ENCODE data around the gene DCAF10.
A peak's percentile ranks its signal among the peaks of the same experiment; 100 is the strongest.
"Not testable (repeated sequence)": the region's sequence is repeated elsewhere in the genome, so short reads cannot be mapped to it uniquely, and the experiment has no call there.

DCAF10 gene

DNA sequence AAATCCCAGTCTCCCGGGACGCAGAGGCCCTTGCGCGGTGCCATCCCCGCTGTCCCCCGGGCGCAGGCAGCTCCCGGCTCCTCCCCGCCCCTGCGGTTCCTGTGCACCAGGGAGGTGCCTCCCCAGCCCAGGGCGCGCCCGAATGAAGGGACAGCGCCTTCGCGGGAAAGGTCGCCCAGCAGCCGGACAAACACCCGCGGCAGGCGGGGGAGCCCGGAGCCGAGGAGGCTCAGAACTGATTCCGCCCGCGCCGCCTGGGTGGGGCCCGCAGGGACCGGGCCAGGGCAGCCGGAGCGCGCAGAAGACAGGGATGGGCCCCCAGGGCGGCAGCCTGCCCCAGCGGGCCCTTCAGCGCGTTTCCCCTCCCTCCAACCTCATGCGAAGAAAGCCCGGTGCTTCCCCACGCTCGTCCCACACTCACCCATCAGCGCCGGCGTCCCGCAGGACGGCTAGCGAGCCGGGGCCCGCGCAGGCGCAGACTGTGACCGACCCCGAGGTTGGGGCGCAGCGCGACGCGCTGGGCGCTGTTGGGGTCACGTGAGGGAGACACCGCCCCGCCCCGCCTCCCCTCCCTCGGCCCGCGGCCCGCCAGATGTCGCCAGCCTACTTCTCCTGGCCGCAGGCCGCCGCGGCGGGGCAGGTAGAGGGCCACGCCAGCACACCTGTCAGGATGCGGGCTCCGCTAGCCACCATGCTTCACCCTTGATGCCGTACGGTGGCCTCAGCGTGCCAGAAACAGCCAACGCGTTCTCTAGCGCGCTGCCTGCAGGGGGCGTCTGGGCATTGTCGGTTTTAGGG, 103.2 kb downstream of the DCAF10 start, which contains the start of gene SLC25A51:
TSS of gene SLC25A51 (minus strand) at position 481 of the 798 bp plus-strand sequence. CDS start 15,577 bp downstream, outside the sequence.
- H3K27ac Mint-ChIP-seq = peak within 1 kb of the TSS; percentile 96
- DNase-seq (ENCODE audit: low spot score in 2 of 2) (peak; percentile 97 to 100), ATAC-seq (ENCODE audit: low read depth) (peak; percentile 83)
- peak within 1 kb of the TSS; percentile 98 for H3K4me3 Mint-ChIP-seq
- no peaks in the 10 kb centered on the region for H3K9me3 Mint-ChIP-seq
- peaks cover 3% of the 10 kb centered on the region for H3K36me3 Mint-ChIP-seq
- H3K4me1 Mint-ChIP-seq = peaks cover 14% of the 10 kb centered on the region
- no peaks in the 10 kb centered on the region for H3K27me3 Mint-ChIP-seq

DNA sequence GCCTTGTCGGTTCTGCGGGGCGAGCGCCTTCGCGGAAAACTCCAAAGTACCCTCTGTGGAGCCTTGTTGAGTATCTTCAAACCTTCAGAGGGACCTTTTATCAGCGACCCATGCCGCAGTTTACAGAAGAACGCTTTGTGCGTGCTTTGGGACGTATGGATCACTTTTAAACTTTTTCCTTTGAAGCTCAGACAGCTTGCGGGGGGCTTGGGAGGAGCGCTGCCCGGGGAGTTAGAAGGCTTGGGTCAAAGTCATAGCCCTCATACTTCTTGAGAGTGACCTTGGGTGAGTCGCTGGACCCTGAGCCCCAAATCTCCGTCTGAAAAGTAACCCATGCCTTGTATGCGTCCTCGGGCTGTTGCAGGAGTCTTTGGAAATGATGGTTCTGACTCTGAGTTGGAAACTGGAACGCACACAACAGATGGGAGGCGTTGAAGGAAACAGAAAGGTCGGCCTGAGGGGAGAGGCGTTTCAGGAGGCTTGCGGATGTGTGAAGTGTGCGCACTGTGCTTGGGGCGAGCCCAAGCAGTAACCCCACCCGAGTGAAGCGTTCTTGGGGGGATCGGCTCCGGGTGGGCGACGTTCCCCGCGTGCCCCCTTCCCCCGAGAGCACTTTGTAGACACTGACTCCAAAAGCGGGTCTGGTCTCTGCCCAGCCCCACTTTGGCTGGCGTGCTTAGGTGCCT, 104.0 kb downstream of the DCAF10 start:
- ATAC-seq (ENCODE audit: low read depth) (no peak), DNase-seq (ENCODE audit: low spot score in 2 of 2) (no peak)
- Mint-ChIP-seq H3K4me1 (peaks cover 14% of the 10 kb centered on the region), H3K4me3 (peak overlapping the region; percentile 98), H3K27ac (peak overlapping the region; percentile 96), H3K9me3 (no peaks in the 10 kb centered on the region), H3K27me3 (no peaks in the 10 kb centered on the region), H3K36me3 (no peaks in the 10 kb centered on the region)

DNA sequence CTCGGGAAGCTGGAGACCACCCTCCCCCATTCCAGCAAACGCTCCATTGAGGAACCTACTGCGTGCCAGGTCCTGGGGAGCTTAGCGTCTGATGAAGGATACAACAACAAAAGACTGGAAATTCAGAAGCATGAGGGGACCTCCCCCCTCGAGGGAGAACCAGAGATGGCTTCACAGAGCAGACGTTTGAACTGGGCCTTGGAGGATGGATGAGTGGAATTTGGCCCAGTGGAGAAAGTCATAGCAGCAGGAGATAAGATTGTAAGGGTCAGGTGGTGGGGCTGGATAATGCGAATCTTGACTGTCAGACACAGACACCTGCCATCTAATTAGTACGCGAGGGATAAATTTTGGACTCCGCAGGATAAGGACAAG, 104.5 kb downstream of the DCAF10 start:
- no peak for ATAC-seq (ENCODE audit: low read depth)
- Mint-ChIP-seq H3K4me1 (peaks cover 14% of the 10 kb centered on the region), H3K27ac (no peak overlapping the region), H3K9me3 (no peaks in the 10 kb centered on the region), H3K36me3 (no peaks in the 10 kb centered on the region), H3K4me3 (no peak overlapping the region), H3K27me3 (no peaks in the 10 kb centered on the region)
- no peak for DNase-seq (ENCODE audit: low spot score in 2 of 2)

DNA sequence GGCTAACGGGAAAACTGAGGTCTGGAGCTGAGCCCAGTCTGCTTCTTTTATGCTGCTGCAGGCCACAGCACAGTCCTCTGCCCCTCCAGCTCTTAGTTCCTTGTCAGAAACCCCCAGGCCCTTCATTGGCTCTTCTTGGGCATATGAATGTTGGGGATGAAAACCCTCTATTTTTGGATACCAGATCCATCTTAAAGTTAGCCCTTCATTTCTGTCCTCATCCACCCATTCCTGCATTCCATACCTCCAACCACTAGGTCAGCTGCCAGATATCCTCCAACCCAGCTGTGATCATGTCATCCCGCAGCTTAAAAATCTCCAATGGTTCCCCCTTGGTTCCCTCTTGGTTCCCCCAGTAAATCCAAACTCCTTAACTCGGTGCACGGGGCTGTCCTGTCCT, 105.2 kb downstream of the DCAF10 start:
- Mint-ChIP-seq H3K27me3 (no peaks in the 10 kb centered on the region), H3K27ac (no peak overlapping the region), H3K4me3 (peak overlapping the region; percentile 21), H3K4me1 (peaks cover 14% of the 10 kb centered on the region), H3K36me3 (no peaks in the 10 kb centered on the region), H3K9me3 (no peaks in the 10 kb centered on the region)
- DNase-seq (ENCODE audit: low spot score in 2 of 2) (no peak), ATAC-seq (ENCODE audit: low read depth) (no peak)

DNA sequence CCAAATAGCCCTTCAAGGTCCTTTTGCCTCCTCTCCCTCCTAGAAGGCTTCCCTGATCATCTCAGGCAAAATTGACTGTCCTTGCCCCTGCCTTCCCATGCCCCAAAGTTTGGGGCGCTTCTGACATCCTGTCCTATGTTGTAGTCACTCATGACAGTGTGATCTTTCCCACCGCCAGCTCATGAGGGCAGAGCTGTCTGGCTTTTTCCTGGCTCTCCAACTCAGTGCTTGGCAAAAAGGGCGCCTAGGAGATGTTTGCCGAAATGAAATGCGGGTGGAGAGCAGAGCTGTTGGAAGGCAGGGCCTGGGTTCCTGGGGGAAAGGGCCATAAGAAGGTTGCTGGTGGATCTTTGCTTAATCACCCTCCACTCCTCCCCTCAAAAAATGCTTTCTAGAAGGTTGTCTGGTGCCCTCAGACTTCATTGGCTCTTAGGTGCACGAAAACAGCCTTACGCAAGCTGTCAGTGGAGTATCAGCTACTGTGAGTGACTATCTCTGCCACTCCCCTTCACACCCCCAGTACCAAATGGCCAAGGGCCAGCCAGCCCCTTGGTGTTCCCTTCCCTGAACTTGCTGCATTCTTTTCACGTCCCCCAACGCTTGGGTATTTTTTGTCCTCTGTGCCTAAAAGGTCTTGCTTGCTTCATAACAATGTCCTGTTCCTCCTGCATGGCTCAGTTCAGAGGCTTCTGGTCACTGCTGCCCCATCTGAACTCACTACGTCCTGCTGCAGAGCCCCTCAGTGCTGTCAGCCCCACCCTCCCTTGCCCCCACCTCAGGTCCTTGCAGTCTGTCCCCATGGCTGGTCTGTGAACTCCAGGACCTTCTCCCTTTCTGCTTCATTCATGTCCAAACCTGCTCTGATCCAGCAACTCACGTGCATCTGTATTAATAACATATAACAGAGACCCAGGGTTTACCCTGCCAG, 106.0 kb downstream of the DCAF10 start:
- Mint-ChIP-seq H3K36me3 (no peaks in the 10 kb centered on the region), H3K27me3 (no peaks in the 10 kb centered on the region), H3K4me3 (no peak overlapping the region), H3K4me1 (peaks cover 14% of the 10 kb centered on the region), H3K9me3 (no peaks in the 10 kb centered on the region), H3K27ac (no peak overlapping the region)
- ATAC-seq (ENCODE audit: low read depth) (no peak), DNase-seq (ENCODE audit: low spot score in 2 of 2) (no peak)

DNA sequence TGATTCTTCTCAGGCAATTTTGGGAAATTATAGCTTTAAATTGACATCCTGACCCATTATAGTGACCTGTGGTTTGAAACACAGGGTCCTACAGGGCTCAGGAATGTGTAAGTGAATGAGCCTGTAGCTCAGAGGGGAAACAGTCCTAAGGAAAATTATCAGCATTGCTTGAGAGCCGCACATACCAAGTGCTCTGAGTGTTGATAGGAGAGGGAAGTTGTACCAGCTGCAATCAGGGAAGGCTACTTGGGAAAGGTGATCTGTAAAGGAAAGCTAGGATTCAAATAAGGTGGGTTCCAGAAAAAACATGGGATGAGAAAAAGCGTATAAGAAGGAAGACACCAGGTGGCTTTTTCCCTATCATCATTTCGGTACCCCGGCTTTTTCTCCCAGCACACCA, 107.7 kb downstream of the DCAF10 start:
- no peaks in the 10 kb centered on the region for H3K36me3 Mint-ChIP-seq
- no peak overlapping the region for H3K27ac Mint-ChIP-seq
- DNase-seq (ENCODE audit: low spot score in 2 of 2) (no peak), ATAC-seq (ENCODE audit: low read depth) (no peak)
- peaks cover 8% of the 10 kb centered on the region for H3K4me1 Mint-ChIP-seq
- H3K4me3 Mint-ChIP-seq = no peak overlapping the region
- no peaks in the 10 kb centered on the region for H3K27me3 Mint-ChIP-seq
- H3K9me3 Mint-ChIP-seq = no peaks in the 10 kb centered on the region

DNA sequence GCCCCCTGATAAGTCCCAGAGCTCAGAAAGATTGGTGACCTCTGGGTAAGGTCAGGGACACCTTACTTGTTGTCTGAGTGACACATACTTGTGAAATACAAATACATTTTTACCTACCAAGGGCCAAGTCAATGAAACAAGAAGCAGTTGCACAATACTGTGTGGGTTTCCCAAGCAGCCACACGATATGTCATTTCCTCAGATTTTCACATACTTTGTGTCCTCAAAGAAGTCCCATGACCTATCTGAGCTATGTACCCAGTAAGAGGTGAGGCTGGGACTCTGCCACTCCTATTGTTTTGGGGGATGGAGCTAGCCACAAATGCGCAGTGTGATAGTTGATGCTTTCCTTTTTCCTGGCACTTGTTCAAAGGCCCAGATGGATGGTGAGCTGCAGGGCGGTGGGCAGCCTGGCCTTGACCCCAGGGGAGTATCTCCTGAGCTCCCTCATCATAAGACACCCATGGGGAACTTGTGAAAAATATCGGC, 108.1 kb downstream of the DCAF10 start:
- Mint-ChIP-seq H3K4me3 (no peak overlapping the region), H3K27ac (no peak overlapping the region), H3K36me3 (no peaks in the 10 kb centered on the region), H3K4me1 (peaks cover 11% of the 10 kb centered on the region), H3K27me3 (no peaks in the 10 kb centered on the region), H3K9me3 (no peaks in the 10 kb centered on the region)
- no peak for ATAC-seq (ENCODE audit: low read depth)
- DNase-seq (ENCODE audit: low spot score in 2 of 2) = no peak

DNA sequence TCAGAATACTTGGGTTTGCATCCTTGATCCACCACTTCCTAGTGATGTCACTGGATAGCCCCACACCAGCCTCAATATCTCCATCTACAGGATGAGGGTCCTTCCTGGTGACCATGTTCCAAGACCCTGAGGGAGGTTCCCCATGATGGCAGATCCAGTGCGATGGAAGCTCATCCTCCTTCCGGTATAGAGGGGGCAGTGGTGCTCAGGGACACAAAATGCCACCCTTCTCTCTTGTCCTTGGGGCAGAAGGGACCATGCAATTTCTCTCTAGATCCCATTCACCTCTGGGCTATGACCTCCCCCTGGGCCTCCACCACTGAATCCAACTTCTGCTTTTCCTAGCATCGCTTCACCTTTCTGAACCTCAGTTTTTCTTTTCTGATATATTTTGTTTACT, 108.7 kb downstream of the DCAF10 start:
- Mint-ChIP-seq H3K27ac (no peak overlapping the region), H3K27me3 (no peaks in the 10 kb centered on the region), H3K4me1 (peaks cover 9% of the 10 kb centered on the region), H3K36me3 (no peaks in the 10 kb centered on the region), H3K9me3 (no peaks in the 10 kb centered on the region), H3K4me3 (no peak overlapping the region)
- ATAC-seq (ENCODE audit: low read depth) (no peak), DNase-seq (ENCODE audit: low spot score in 2 of 2) (no peak)

DNA sequence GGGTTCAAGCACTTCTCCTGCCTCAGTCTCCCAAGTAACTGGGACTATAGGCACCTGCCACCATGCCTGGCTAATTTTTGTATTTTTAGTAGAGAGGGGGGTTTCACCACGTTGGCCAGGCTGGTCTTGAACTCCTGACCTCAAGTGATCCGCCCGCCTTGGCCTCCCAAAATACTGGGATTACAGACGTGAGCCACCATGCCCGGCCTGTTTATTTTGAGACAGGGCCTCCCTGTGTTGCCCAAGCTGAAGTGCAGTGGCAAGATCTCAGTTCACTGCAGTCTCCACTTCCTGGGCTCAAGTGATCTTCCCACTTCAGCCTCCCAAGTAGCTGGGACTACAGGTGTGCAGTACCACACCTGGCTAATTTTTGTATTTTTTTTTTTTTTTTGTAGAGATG, 109.2 kb downstream of the DCAF10 start:
- not testable (repeated sequence) for DNase-seq (ENCODE audit: low spot score in 2 of 2); H3K36me3 Mint-ChIP-seq; ATAC-seq (ENCODE audit: low read depth); H3K9me3 Mint-ChIP-seq; H3K4me3 Mint-ChIP-seq; H3K4me1 Mint-ChIP-seq; H3K27ac Mint-ChIP-seq; H3K27me3 Mint-ChIP-seq

DNA sequence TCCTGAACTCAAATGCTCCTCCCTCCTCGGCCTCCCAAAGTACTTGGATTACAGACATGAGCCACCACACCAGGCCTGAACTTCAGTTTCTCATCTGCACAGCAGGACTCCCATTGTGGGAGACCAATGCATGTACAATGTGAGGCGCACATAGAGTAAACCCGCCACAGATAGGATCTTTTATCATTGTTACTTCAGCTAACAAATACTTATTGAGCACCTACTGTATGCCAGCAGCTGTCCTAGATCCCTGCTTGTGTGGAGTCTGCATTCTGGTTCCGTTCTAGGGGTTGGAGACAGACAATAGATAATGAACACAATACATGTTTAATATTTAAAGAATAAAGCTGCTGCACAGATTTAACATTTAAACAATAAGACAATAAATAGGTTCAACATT, 109.7 kb downstream of the DCAF10 start:
- no peak for ATAC-seq (ENCODE audit: low read depth)
- no peaks in the 10 kb centered on the region for H3K36me3 Mint-ChIP-seq
- H3K4me3 Mint-ChIP-seq = no peak overlapping the region
- H3K9me3 Mint-ChIP-seq = no peaks in the 10 kb centered on the region
- H3K4me1 Mint-ChIP-seq = peaks cover 5% of the 10 kb centered on the region
- no peaks in the 10 kb centered on the region for H3K27me3 Mint-ChIP-seq
- no peak for DNase-seq (ENCODE audit: low spot score in 2 of 2)
- no peak overlapping the region for H3K27ac Mint-ChIP-seq

DNA sequence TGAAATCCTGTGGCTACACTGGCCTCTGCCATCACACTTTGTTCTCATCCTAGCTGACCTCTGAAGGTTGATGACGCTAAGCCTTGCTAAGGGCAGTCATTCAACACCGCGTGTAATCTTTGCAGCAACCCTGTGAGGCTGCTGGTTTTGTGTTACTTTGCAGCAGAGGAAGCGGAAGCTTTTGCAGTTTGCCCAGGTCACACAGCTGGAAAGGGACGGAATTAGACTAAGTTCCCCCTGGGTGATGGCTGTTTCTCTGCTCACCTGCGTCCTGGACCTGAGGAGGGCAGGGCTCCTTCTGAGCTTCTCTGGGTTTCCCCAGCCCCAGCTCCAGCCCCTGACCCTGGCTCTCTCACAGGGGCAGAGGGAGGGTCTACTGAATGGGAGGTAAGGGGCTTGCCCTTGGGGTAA, 110.7 kb downstream of the DCAF10 start:
- no peak overlapping the region for H3K4me3 Mint-ChIP-seq
- ATAC-seq (ENCODE audit: low read depth) (no peak), DNase-seq (ENCODE audit: low spot score in 2 of 2) (no peak)
- H3K27ac Mint-ChIP-seq = no peak overlapping the region
- H3K36me3 Mint-ChIP-seq = no peaks in the 10 kb centered on the region
- no peaks in the 10 kb centered on the region for H3K27me3 Mint-ChIP-seq
- no peaks in the 10 kb centered on the region for H3K9me3 Mint-ChIP-seq
- H3K4me1 Mint-ChIP-seq = peaks cover 5% of the 10 kb centered on the region

DNA sequence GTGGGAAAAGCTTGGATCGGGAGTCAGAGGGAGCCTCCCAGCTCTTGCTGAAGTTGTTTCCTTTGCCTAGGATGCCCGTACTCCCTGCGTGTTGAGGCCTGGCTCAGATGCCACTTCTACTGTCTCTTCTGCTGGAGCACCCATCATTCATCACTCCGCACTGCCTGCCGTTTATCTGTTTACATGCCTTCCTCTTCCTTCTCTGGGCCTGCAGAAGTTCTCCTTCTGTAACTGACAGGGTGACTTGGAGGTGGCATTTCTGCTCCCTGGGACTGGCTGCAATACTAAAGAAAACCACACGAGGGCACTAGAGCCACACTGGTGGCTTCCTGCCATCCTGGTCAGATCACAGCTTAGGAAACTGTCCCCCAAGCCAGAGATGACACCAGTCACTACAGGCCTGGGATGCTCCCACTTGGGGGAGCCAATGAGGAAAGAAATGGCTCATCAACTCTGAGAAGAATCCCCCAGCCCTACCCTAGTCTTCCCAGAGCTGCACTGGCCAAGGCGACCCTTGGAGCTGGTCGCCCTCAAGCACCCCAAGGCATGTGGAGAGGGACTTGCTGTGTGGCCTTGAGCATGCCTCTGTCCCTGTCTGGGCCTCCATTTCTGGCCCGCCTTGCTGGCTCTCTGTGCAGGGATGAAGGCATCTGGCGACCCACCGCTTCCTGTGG, 113.0 kb downstream of the DCAF10 start:
- ATAC-seq (ENCODE audit: low read depth) = peak; percentile 94

DNA sequence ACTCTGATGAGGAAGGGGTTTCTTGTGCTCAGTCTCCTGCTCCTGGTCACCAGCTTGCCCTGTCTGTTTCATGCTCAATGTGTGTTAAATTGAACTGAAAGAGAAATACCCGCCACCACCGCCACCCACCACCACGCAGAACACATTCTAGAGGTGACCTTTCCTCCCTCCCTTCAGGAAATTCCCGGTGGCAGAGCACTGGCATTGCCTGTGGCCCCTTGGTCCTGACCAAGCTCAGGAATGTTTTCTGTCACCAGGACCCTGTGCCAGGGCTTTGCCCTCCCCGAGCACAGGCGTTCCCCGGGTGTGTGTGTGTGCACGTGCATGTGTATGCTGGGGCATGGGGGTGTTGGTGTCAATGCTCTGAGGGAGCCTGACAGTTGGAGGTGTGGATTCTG, 113.6 kb downstream of the DCAF10 start:
- no peak overlapping the region for H3K4me3 Mint-ChIP-seq
- no peaks in the 10 kb centered on the region for H3K27me3 Mint-ChIP-seq
- H3K36me3 Mint-ChIP-seq = no peaks in the 10 kb centered on the region
- H3K9me3 Mint-ChIP-seq = no peaks in the 10 kb centered on the region
- H3K4me1 Mint-ChIP-seq = peaks cover 5% of the 10 kb centered on the region
- ATAC-seq (ENCODE audit: low read depth) (no peak), DNase-seq (ENCODE audit: low spot score in 2 of 2) (no peak)
- H3K27ac Mint-ChIP-seq = no peak overlapping the region

More for the DNA sequence above, 113.0 kb downstream of the DCAF10 start:
- no peaks in the 10 kb centered on the region for H3K36me3 Mint-ChIP-seq
- H3K9me3 Mint-ChIP-seq = no peaks in the 10 kb centered on the region
- H3K4me3 Mint-ChIP-seq = no peak overlapping the region
- no peak overlapping the region for H3K27ac Mint-ChIP-seq
- peak; percentile 89 to 92 for DNase-seq (ENCODE audit: low spot score in 2 of 2)
- H3K27me3 Mint-ChIP-seq = no peaks in the 10 kb centered on the region
- peaks cover 5% of the 10 kb centered on the region for H3K4me1 Mint-ChIP-seq
